DND-41 (cell line): ENCODE data around the gene PIGH.

Source experiments
- EZH2 ChIP-seq: IDR thresholded peaks from 3 replicates; pipeline ENCODE4 v1.6.1; 2012; ENCODE audit warnings: borderline replicate concordance, low read depth, mild to moderate bottlenecking, moderate library complexity, low read length, inconsistent platforms; ENCODE audit not compliant: severe bottlenecking
- TF ChIP-seq, protein P1 (sequence below): IDR thresholded peaks from 2 replicates; pipeline ENCODE4 v1.5.1; 2012; ENCODE audit warnings: borderline replicate concordance, low read length, moderate library complexity, mild to moderate bottlenecking; ENCODE audit not compliant: poor library complexity, severe bottlenecking; ENCODE audit errors: extremely low read depth

DNA sequence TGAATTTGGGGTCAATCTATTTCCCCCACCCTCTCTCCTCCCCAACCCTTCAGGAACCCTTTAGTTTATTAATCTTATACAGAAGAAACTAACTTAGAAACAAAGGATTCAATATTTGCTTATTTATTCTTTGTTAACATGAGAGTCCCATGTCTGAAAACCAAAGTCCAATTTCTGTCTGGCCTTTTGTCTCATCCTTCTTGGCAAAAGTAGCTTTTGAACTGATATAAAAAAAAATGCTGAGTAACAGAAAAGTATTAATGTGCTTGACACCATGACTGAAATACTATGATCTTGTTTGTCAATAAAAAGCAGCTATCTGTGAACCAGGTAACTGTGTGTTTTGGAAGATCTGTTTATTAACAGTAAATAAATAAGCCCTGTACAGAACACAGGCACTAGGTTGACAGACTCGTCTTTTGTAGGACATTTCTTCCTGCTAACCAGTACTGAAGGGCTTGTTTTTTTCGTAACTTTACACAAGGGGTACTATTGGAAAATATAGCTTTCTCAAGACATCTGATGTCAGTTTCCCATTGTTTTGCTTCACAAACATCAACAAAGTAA lies 10.8 kb downstream of the PIGH start:
- TF ChIP-seq, protein P1, sequence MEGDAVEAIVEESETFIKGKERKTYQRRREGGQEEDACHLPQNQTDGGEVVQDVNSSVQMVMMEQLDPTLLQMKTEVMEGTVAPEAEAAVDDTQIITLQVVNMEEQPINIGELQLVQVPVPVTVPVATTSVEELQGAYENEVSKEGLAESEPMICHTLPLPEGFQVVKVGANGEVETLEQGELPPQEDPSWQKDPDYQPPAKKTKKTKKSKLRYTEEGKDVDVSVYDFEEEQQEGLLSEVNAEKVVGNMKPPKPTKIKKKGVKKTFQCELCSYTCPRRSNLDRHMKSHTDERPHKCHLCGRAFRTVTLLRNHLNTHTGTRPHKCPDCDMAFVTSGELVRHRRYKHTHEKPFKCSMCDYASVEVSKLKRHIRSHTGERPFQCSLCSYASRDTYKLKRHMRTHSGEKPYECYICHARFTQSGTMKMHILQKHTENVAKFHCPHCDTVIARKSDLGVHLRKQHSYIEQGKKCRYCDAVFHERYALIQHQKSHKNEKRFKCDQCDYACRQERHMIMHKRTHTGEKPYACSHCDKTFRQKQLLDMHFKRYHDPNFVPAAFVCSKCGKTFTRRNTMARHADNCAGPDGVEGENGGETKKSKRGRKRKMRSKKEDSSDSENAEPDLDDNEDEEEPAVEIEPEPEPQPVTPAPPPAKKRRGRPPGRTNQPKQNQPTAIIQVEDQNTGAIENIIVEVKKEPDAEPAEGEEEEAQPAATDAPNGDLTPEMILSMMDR = no peak
- no peak for TF ChIP-seq EZH2
